Caco-2 (cell line): ENCODE measurements around the gene MRS2. TPM values are rescaled to one million over a fixed set of nuclear protein-coding genes. Genes with fewer than 3 reads are reported as not detected.
"Not testable (repeated sequence)": the region's sequence is repeated elsewhere in the genome, so short reads cannot be mapped to it uniquely, and the experiment has no call there.

Experiments
- BruUV-seq: library from RNA; stranded (reverse); fragments of 400-500 nt; replicated peaks from 2 replicates; lab custom pipeline; 2021; lab: Mats Ljungman, UMichigan
- CTCF ChIA-PET: fragments of 300-600 bp; sonication (Branson Sonifier 250); formaldehyde crosslinking; loops from one replicate; lab custom pipeline; 2022; ENCODE audit warnings: antibody characterized with exemption; lab: Charles Lee
- POLR2A ChIA-PET: fragments of 300-600 bp; sonication (Branson Sonifier 250); formaldehyde crosslinking; loops from one replicate; lab custom pipeline; 2022; ENCODE audit warnings: antibody characterized with exemption; lab: Charles Lee
- DNase-seq, 2 experiments: peaks; one replicate each; pipeline versions ENCODE4 v3.0.0 to v3.0.0-alpha.2; 2020 to 2022
- H3K27me3 ChIP-seq: replicated peaks from 2 replicates; pipeline ENCODE4 v1.6.0; 2011; ENCODE audit warnings: low read length; ENCODE audit not compliant: control insufficient read depth, insufficient read depth
- H3K36me3 ChIP-seq: 2 replicates; pipeline ENCODE4 v1.5.1; 2011; ENCODE audit warnings: low read length; ENCODE audit not compliant: control insufficient read depth, insufficient read depth
- H3K4me1 ChIP-seq: fragments of 250-450 bp; sonication (Bioruptor Pico); 2 replicates; pipeline ENCODE4 v1.5.1; 2020; ENCODE audit warnings: mild to moderate bottlenecking
- H3K4me3 ChIP-seq: 2 replicates; pipeline ENCODE4 v1.5.1; 2011; ENCODE audit warnings: low read depth, mild to moderate bottlenecking, control low read depth, low read length
- H3K9me3 ChIP-seq: fragments of 250-450 bp; sonication (Bioruptor Pico); 2 replicates; pipeline ENCODE4 v1.5.1; 2020; ENCODE audit warnings: mild to moderate bottlenecking, moderate library complexity
- H3K27ac Mint-ChIP-seq: one replicate; pipeline ENCODE4 v1.8.0; 2022; ENCODE audit warnings: mixed read lengths; ENCODE audit not compliant: unreplicated experiment
- H3K27me3 Mint-ChIP-seq: one replicate; pipeline ENCODE4 v1.8.0; 2022; ENCODE audit warnings: mixed read lengths; ENCODE audit not compliant: insufficient read depth, unreplicated experiment
- H3K36me3 Mint-ChIP-seq: one replicate; pipeline ENCODE4 v1.8.0; 2022; ENCODE audit warnings: mild to moderate bottlenecking, mixed read lengths; ENCODE audit not compliant: insufficient read depth, unreplicated experiment
- H3K4me1 Mint-ChIP-seq: one replicate; pipeline ENCODE4 v1.8.0; 2022; ENCODE audit warnings: low read depth, mixed read lengths; ENCODE audit not compliant: unreplicated experiment
- H3K4me3 Mint-ChIP-seq: one replicate; pipeline ENCODE4 v1.8.0; 2022; ENCODE audit warnings: mild to moderate bottlenecking, moderate library complexity, mixed read lengths; ENCODE audit not compliant: unreplicated experiment
- H3K9me3 Mint-ChIP-seq: one replicate; pipeline ENCODE4 v1.8.0; 2022; ENCODE audit warnings: mixed read lengths; ENCODE audit not compliant: unreplicated experiment
- CTCF ChIP-seq, 2 experiments: fragments of 200-600 bp in 1 of 2; IDR thresholded peaks; 1 replicate in 1 of 2; 2 replicates in 1 of 2; pipeline versions ENCODE4 v1.5.1 to v1.8.0; 2011 to 2022; ENCODE audit warnings: antibody characterized with exemption in 1 of 2, control low read depth in 1 of 2, inconsistent platforms in 1 of 2, low read depth in 1 of 2, low read length in 1 of 2, mild to moderate bottlenecking in 1 of 2, moderate library complexity in 1 of 2; ENCODE audit not compliant: insufficient read depth in 1 of 2, severe bottlenecking in 1 of 2, unreplicated experiment in 1 of 2
- intact Hi-C: fragments of 100-400 bp; cut with micrococcal nuclease; formaldehyde crosslinking; loops from one replicate; pipeline ENCODE4 v1.10.0; 2022; ENCODE audit not compliant: unreplicated experiment
- total RNA-seq: library from RNA; stranded (reverse); gene quantifications from 2 replicates; pipeline ENCODE4 v1.2.3, GENCODE V29; 2022

MRS2 gene
- total RNA-seq, 1 experiment from 2014 or later = 62.3 TPM

GRCh38 chr6:24381476-24382219, 21.1 kb upstream of the MRS2 start:
- no peak for TF ChIP-seq CTCF (IDR thresholded peaks at IDR 0.05; ENCODE audit: insufficient read depth in 1 of 2, low read depth in 1 of 2, low read length in 1 of 2, severe bottlenecking in 1 of 2, unreplicated experiment in 1 of 2)
- no peaks in the 10 kb centered on the region for H3K9me3 ChIP-seq
- H3K27ac Mint-ChIP-seq = peak overlapping the region; percentile 26
- ChIA-PET POLR2A (interaction anchor here (0.6 kb wide), 1 partner anchor 1140 kb away, joined by 3 read pairs; no protein-coding TSS in a partner anchor), CTCF (interaction anchor here (0.6 kb wide), 1 partner anchor 25 kb away, joined by 5 read pairs; no protein-coding TSS in a partner anchor)
- peaks cover 28% of the 10 kb centered on the region for H3K4me1 Mint-ChIP-seq
- peak overlapping the region; percentile 60 for H3K4me3 Mint-ChIP-seq
- H3K27me3 Mint-ChIP-seq = no peaks in the 10 kb centered on the region
- no peak overlapping the region for H3K4me3 ChIP-seq
- intact Hi-C loops = no loop called here
- H3K36me3 Mint-ChIP-seq = peaks cover 6% of the 10 kb centered on the region
- no peaks in the 10 kb centered on the region for H3K36me3 ChIP-seq
- no TSS peak for BruUV-seq
- H3K4me1 ChIP-seq = peaks cover 21% of the 10 kb centered on the region
- DNase-seq = no peak
- no peaks in the 10 kb centered on the region for H3K27me3 ChIP-seq
- no peaks in the 10 kb centered on the region for H3K9me3 Mint-ChIP-seq

- H3K4me1 Mint-ChIP-seq = peaks cover 28% of the 10 kb centered on the region
- peaks cover 6% of the 10 kb centered on the region for H3K36me3 Mint-ChIP-seq
- peak overlapping the region; percentile 60 for H3K4me3 Mint-ChIP-seq
- no peaks in the 10 kb centered on the region for H3K9me3 Mint-ChIP-seq
- CTCF ChIA-PET = no interaction called here
- Histone ChIP-seq H3K4me3 (no peak overlapping the region), H3K27me3 (no peaks in the 10 kb centered on the region), H3K4me1 (peaks cover 21% of the 10 kb centered on the region), H3K9me3 (no peaks in the 10 kb centered on the region), H3K36me3 (no peaks in the 10 kb centered on the region)
- intact Hi-C loops = no loop called here
- no peaks in the 10 kb centered on the region for H3K27me3 Mint-ChIP-seq
- peak overlapping the region; percentile 71 for H3K27ac Mint-ChIP-seq
- POLR2A ChIA-PET = no interaction called here
- BruUV-seq = no TSS peak
- DNase-seq = no peak
- no peak for TF ChIP-seq CTCF (IDR thresholded peaks at IDR 0.05; ENCODE audit: insufficient read depth in 1 of 2, low read depth in 1 of 2, low read length in 1 of 2, severe bottlenecking in 1 of 2, unreplicated experiment in 1 of 2)
Observed at GRCh38 chr6:24382220-24382540, 20.6 kb upstream of the MRS2 start.

GRCh38 chr6:24382891-24383494, 19.7 kb upstream of the MRS2 start:
- H3K9me3 Mint-ChIP-seq, H3K27me3 ChIP-seq, intact Hi-C loops, H3K27me3 Mint-ChIP-seq, H3K36me3 Mint-ChIP-seq, H3K4me3 ChIP-seq, H3K9me3 ChIP-seq, BruUV-seq, POLR2A ChIA-PET, CTCF ChIA-PET, H3K36me3 ChIP-seq: not testable (repeated sequence)
- peaks cover 28% of the 10 kb centered on the region for H3K4me1 Mint-ChIP-seq
- H3K4me3 Mint-ChIP-seq = peak overlapping the region; percentile 60
- DNase-seq = peak; percentile 13 to 39
- peaks cover 21% of the 10 kb centered on the region for H3K4me1 ChIP-seq
- peak overlapping the region; percentile 71 for H3K27ac Mint-ChIP-seq

GRCh38 chr6:24384369-24385130, 18.2 kb upstream of the MRS2 start:
- DNase-seq, H3K4me3 ChIP-seq, CTCF ChIA-PET, H3K27me3 ChIP-seq, H3K36me3 Mint-ChIP-seq, BruUV-seq, H3K27me3 Mint-ChIP-seq, H3K9me3 Mint-ChIP-seq, H3K9me3 ChIP-seq, H3K4me3 Mint-ChIP-seq, H3K27ac Mint-ChIP-seq, H3K36me3 ChIP-seq: not testable (repeated sequence)
- POLR2A ChIA-PET = interaction anchor here (1.0 kb wide), 1 partner anchor 26 kb away, joined by 6 read pairs; the partner anchor contains the start of gene DCDC2
- intact Hi-C loops = loop anchor here (1.0 to 2.0 kb wide), 3 partner anchors 26 to 320 kb away; partner anchors contain the start of gene DCDC2
- H3K4me1 Mint-ChIP-seq = peaks cover 28% of the 10 kb centered on the region
- peaks cover 21% of the 10 kb centered on the region for H3K4me1 ChIP-seq
